GM08714 (cell line): ENCODE results near the gene C2CD2L.
"Not testable (repeated sequence)": the region's sequence is repeated elsewhere in the genome, so short reads cannot be mapped to it uniquely, and the experiment has no call there.

Experiments
- H3K4me3 ChIP-seq: fragments of 200-500 bp; sonication (Bioruptor generic); 2 replicates; pipeline ENCODE4 v1.5.1; 2014; ENCODE audit warnings: mild to moderate bottlenecking, low read length, inconsistent platforms
- ZNF274 ChIP-seq: IDR thresholded peaks from 2 replicates; pipeline ENCODE4 v1.6.1; 2012; ENCODE audit warnings: mild to moderate bottlenecking, low read depth, low read length

C2CD2L gene

GRCh38 chr11:119106564-119107537 is at the start of gene C2CD2L:
C2CD2L (plus strand) TSS chr11:119107344; CDS start chr11:119107742, 398 bp downstream.
- no peak for TF ChIP-seq ZNF274
- peak within 1 kb of the TSS; percentile 76 for H3K4me3 ChIP-seq

- H3K4me3 ChIP-seq, result not testable (repeated sequence)
Observed at GRCh38 chr11:119059128-119059527, 48.0 kb upstream of the C2CD2L start.

- TF ChIP-seq ZNF274, result no peak
- H3K4me3 ChIP-seq, result no peak overlapping the region
Observed at GRCh38 chr11:119061256-119061655, 45.9 kb upstream of the C2CD2L start.

- TF ChIP-seq ZNF274, result no peak
- H3K4me3 ChIP-seq, result no peak overlapping the region
Observed at GRCh38 chr11:119062779-119063178, 44.4 kb upstream of the C2CD2L start.

- no peak for TF ChIP-seq ZNF274
- no peak overlapping the region for H3K4me3 ChIP-seq
Observed at GRCh38 chr11:119065369-119065768, 41.8 kb upstream of the C2CD2L start.

- TF ChIP-seq ZNF274, result no peak
- peak within 1 kb of the TSS; percentile 79 for H3K4me3 ChIP-seq
Observed at GRCh38 chr11:119067371-119068222, 39.5 kb upstream of the C2CD2L start, which contains the start of gene VPS11. VPS11 (plus strand) TSS chr11:119067818; CDS start chr11:119067824, 6 bp downstream.

- H3K4me3 ChIP-seq, result no peak overlapping the region
- no peak for TF ChIP-seq ZNF274
Observed at GRCh38 chr11:119077839-119078238, 29.3 kb upstream of the C2CD2L start.

GRCh38 chr11:119078675-119079420 is 28.3 kb upstream of the C2CD2L start:
- H3K4me3 ChIP-seq, result no peak overlapping the region
- no peak for TF ChIP-seq ZNF274

GRCh38 chr11:119081682-119082260 is 25.4 kb upstream of the C2CD2L start:
- TF ChIP-seq ZNF274, result no peak
- H3K4me3 ChIP-seq, result no peak overlapping the region

GRCh38 chr11:119084663-119085436 is 22.3 kb upstream of the C2CD2L start, which contains the start of gene HMBS:
HMBS (plus strand) TSS chr11:119084881; CDS start chr11:119085034, 153 bp downstream.
- peak within 1 kb of the TSS; percentile 87 for H3K4me3 ChIP-seq
- TF ChIP-seq ZNF274, result no peak

GRCh38 chr11:119085437-119085847 is 21.7 kb upstream of the C2CD2L start:
- no peak for TF ChIP-seq ZNF274
- H3K4me3 ChIP-seq, result peak overlapping the region; percentile 87

GRCh38 chr11:119087123-119087522 is 20.0 kb upstream of the C2CD2L start:
- H3K4me3 ChIP-seq, result no peak overlapping the region
- no peak for TF ChIP-seq ZNF274
